Loucy (cell line): Measurements from ENCODE around the gene GNA12.

Experiments used
- H2AFZ ChIP-seq: fragments of 200-600 bp; sonication (generic); 2 replicates; pipeline ENCODE4 v1.6.0; 2016; ENCODE audit warnings: antibody characterized with exemption, mild to moderate bottlenecking, low read length, moderate library complexity
- H3F3A ChIP-seq: fragments of 200-600 bp; 2 replicates; pipeline ENCODE4 v1.6.0; 2016; ENCODE audit warnings: antibody characterized with exemption, low read depth, mild to moderate bottlenecking
- H3K27me3 ChIP-seq: fragments of 200-600 bp; sonication (generic); 2 replicates; pipeline ENCODE4 v1.6.1; 2014; ENCODE audit warnings: low read length, mild to moderate bottlenecking; ENCODE audit not compliant: insufficient read depth, poor library complexity, severe bottlenecking
- H3K36me3 ChIP-seq: fragments of 200-600 bp; sonication (generic); 2 replicates; pipeline ENCODE4 v1.6.1; 2016; ENCODE audit warnings: low read length; ENCODE audit not compliant: insufficient read depth
- H3K4me1 ChIP-seq: fragments of 200-600 bp; sonication (generic); 2 replicates; pipeline ENCODE4 v1.5.1; 2014; ENCODE audit warnings: low read length, mild to moderate bottlenecking; ENCODE audit not compliant: insufficient read depth, poor library complexity, severe bottlenecking
- H3K4me2 ChIP-seq: fragments of 200-600 bp; sonication (generic); 2 replicates; pipeline ENCODE4 v1.6.0; 2014; ENCODE audit warnings: antibody characterized with exemption, low read length, low read depth, mild to moderate bottlenecking; ENCODE audit not compliant: poor library complexity, severe bottlenecking
- H3K4me3 ChIP-seq: fragments of 200-600 bp; sonication (generic); 2 replicates; pipeline ENCODE4 v1.5.1; 2014; ENCODE audit warnings: low read length, mild to moderate bottlenecking, mixed read lengths; ENCODE audit not compliant: poor library complexity, severe bottlenecking
- H3K79me2 ChIP-seq: fragments of 200-600 bp; sonication (generic); 2 replicates; pipeline ENCODE4 v1.6.1; 2014; ENCODE audit warnings: low read length; ENCODE audit not compliant: insufficient read depth
- H3K9ac ChIP-seq: fragments of 200-600 bp; sonication (generic); 2 replicates; pipeline ENCODE4 v1.6.0; 2014; ENCODE audit warnings: mild to moderate bottlenecking, low read depth, low read length, moderate library complexity; ENCODE audit not compliant: poor library complexity, severe bottlenecking
- H3K9me2 ChIP-seq: fragments of 200-600 bp; sonication (generic); replicated peaks from 2 replicates; pipeline ENCODE4 v1.6.1; 2016; ENCODE audit warnings: low read depth, low read length, mixed read lengths
- H3K9me3 ChIP-seq: fragments of 200-600 bp; sonication (generic); 2 replicates; pipeline ENCODE4 v1.6.1; 2014; ENCODE audit warnings: mild to moderate bottlenecking, antibody characterized with exemption, low read length, low read depth; ENCODE audit not compliant: insufficient read depth
- H4K20me1 ChIP-seq: fragments of 200-600 bp; sonication (generic); 2 replicates; pipeline ENCODE4 v1.6.0; 2014; ENCODE audit warnings: antibody characterized with exemption, low read length, mild to moderate bottlenecking; ENCODE audit not compliant: insufficient read depth, poor library complexity, severe bottlenecking
- EZH2phosphoT487 ChIP-seq: fragments of 200-600 bp; IDR thresholded peaks from 2 replicates; pipeline ENCODE4 v1.6.1; 2018; ENCODE audit warnings: antibody characterized with exemption, mild to moderate bottlenecking, moderate library complexity, borderline replicate concordance
- TF ChIP-seq, protein P1 (sequence below): fragments of 200-600 bp; sonication (generic); conservative IDR thresholded peaks from 2 replicates; pipeline ENCODE4 v1.5.1; 2014; ENCODE audit warnings: mild to moderate bottlenecking, antibody characterized with exemption, low read length

The GNA12 gene

DNA sequence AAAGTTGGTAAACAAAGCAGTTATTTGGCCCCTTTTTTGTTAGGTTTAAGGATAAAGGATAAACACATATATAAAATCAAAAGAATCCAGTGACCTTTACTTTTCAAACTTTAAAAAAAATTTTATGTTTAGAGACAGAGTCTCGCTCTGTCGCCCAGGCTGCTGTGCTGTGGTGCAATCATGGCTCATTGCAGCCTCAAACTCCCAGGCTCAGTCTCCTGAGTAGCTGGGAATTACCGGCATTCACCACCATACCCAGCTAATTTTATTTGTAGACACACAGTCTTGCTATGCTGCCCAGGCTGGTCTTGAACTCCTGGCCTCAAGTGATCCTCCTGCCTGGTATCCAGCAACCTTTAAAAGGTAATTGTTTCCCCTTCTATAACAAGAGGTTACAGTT lies 31.3 kb downstream of the GNA12 start:
- peaks cover 7% of the 10 kb centered on the region; the same call in 1 of the 2 replicates for H3K36me3 ChIP-seq

DNA sequence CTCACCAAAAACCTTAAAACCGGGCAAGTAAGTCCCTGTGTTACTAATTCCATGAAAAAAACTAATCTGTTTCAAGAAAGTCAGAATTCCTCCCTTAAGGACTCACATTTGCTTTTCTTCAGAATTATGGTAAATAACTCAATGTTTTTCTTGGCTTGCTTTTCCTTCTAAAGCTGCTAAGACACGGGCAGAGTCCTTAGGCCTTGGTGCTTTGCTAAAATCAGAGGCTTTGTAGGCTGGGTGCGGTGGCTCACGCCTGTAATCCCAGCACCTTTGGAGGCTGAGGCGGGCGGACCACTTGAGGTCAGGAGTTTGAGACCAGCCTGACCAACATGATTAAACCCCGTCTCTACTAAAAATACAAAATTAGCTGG lies 32.0 kb downstream of the GNA12 start:
- Histone ChIP-seq H3K79me2 (peaks cover 97% of the 10 kb centered on the region), H3K4me3 (no peak overlapping the region), H4K20me1 (peaks cover 33% of the 10 kb centered on the region), H3F3A (no peaks in the 10 kb centered on the region), H3K27me3 (no peaks in the 10 kb centered on the region), H3K4me2 (no peak overlapping the region), H2AFZ (no peak overlapping the region), H3K9me2 (no peaks in the 10 kb centered on the region), H3K36me3 (peaks cover 7% of the 10 kb centered on the region; the same call in 1 of the 2 replicates), H3K9ac (no peak overlapping the region), H3K9me3 (no peaks in the 10 kb centered on the region), H3K4me1 (peaks cover 10% of the 10 kb centered on the region)
- TF ChIP-seq, protein P1, sequence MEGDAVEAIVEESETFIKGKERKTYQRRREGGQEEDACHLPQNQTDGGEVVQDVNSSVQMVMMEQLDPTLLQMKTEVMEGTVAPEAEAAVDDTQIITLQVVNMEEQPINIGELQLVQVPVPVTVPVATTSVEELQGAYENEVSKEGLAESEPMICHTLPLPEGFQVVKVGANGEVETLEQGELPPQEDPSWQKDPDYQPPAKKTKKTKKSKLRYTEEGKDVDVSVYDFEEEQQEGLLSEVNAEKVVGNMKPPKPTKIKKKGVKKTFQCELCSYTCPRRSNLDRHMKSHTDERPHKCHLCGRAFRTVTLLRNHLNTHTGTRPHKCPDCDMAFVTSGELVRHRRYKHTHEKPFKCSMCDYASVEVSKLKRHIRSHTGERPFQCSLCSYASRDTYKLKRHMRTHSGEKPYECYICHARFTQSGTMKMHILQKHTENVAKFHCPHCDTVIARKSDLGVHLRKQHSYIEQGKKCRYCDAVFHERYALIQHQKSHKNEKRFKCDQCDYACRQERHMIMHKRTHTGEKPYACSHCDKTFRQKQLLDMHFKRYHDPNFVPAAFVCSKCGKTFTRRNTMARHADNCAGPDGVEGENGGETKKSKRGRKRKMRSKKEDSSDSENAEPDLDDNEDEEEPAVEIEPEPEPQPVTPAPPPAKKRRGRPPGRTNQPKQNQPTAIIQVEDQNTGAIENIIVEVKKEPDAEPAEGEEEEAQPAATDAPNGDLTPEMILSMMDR: no peak
- TF ChIP-seq EZH2phosphoT487: no peak

More for the DNA sequence above, 31.3 kb downstream of the GNA12 start:
- no peak overlapping the region for H3K4me2 ChIP-seq
- H3K4me1 ChIP-seq: peaks cover 10% of the 10 kb centered on the region
- H3F3A ChIP-seq: no peaks in the 10 kb centered on the region
- no peak overlapping the region for H3K4me3 ChIP-seq
- TF ChIP-seq, protein P1: no peak
- no peak for TF ChIP-seq EZH2phosphoT487
- H4K20me1 ChIP-seq: peaks cover 33% of the 10 kb centered on the region
- H3K79me2 ChIP-seq: peaks cover 97% of the 10 kb centered on the region
- no peak overlapping the region for H2AFZ ChIP-seq
- no peaks in the 10 kb centered on the region for H3K27me3 ChIP-seq
- no peak overlapping the region for H3K9ac ChIP-seq
- H3K9me2 ChIP-seq: no peaks in the 10 kb centered on the region
- no peaks in the 10 kb centered on the region for H3K9me3 ChIP-seq

DNA sequence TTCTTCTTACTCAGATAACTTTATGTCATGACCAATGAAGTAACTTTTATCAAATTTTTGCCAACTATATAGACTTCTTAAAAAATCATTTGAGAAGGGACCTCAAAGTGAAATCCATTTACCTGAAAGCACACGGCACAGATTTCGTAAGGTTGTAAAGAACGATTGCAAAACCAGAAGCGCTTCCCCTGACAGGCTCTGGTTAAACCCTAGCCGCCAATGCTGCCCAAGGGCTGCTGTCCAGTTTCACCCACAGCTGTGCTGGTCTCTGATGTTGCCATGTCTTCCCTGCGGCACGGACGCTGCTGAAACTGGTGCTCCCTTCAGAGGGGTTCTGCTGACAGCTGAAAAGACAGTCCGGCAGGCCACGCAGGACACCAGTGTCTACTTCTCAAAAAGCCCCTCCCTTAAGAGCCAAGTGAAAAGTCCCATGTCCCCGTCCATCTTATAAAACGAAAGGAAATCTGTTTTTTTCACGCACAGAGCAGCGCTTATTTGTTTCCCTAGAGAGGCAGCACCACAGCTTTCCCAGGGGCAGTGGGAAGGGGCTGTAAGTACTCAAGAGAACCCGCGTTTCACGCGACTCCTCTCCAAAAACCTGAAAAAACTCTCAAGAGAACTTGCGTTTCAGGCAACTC lies 32.5 kb downstream of the GNA12 start:
- Histone ChIP-seq H4K20me1 (peaks cover 29% of the 10 kb centered on the region), H3K9me2 (no peaks in the 10 kb centered on the region), H3K9me3 (no peaks in the 10 kb centered on the region), H3K9ac (no peak overlapping the region), H3K4me1 (peaks cover 10% of the 10 kb centered on the region), H3K4me2 (no peak overlapping the region), H3F3A (no peaks in the 10 kb centered on the region), H3K79me2 (peaks cover 96% of the 10 kb centered on the region), H3K4me3 (no peak overlapping the region), H3K27me3 (no peaks in the 10 kb centered on the region), H3K36me3 (peaks cover 7% of the 10 kb centered on the region; the same call in 1 of the 2 replicates), H2AFZ (no peak overlapping the region)
- TF ChIP-seq EZH2phosphoT487: no peak
